Fibroblast of mammary gland (primary cell): ENCODE data around the gene PNPO.

Source experiments
- DNase-seq: peaks from one replicate; pipeline ENCODE4 v3.0.0-alpha.2; 2010; ENCODE audit warnings: low read depth
- H3K4me3 ChIP-seq: 2 replicates; pipeline ENCODE4 v1.5.1; 2011; ENCODE audit warnings: low read depth, mild to moderate bottlenecking, low read length, moderate library complexity; ENCODE audit not compliant: control insufficient read depth
- TF ChIP-seq, protein P1 (sequence below): conservative IDR thresholded peaks from 2 replicates; pipeline ENCODE4 v1.5.1; 2011; ENCODE audit warnings: low read depth, low read length, inconsistent platforms; ENCODE audit not compliant: control insufficient read depth, insufficient read depth

Gene PNPO

DNA sequence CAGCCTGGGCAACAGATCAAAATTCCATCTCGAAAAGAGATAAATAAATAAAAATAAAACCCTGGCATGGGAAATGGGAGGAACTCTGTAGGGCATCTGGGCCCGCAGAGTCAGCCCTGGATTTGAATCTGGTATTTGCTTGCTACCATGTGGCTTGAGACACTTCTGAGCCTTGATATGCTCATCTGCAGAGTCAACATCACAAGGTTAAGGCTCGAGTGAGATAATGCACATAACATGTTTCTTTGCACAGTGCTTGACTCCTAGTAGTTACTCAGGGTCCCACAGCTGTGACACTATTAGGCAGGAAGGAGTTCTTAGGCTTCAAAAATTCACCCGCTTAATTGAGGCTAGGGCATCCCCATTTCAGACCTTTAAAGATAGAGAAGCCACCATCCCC lies 50.8 kb downstream of the PNPO start:
- DNase-seq = no peak
- TF ChIP-seq, protein P1, sequence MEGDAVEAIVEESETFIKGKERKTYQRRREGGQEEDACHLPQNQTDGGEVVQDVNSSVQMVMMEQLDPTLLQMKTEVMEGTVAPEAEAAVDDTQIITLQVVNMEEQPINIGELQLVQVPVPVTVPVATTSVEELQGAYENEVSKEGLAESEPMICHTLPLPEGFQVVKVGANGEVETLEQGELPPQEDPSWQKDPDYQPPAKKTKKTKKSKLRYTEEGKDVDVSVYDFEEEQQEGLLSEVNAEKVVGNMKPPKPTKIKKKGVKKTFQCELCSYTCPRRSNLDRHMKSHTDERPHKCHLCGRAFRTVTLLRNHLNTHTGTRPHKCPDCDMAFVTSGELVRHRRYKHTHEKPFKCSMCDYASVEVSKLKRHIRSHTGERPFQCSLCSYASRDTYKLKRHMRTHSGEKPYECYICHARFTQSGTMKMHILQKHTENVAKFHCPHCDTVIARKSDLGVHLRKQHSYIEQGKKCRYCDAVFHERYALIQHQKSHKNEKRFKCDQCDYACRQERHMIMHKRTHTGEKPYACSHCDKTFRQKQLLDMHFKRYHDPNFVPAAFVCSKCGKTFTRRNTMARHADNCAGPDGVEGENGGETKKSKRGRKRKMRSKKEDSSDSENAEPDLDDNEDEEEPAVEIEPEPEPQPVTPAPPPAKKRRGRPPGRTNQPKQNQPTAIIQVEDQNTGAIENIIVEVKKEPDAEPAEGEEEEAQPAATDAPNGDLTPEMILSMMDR = no peak
- H3K4me3 ChIP-seq = no peak overlapping the region

DNA sequence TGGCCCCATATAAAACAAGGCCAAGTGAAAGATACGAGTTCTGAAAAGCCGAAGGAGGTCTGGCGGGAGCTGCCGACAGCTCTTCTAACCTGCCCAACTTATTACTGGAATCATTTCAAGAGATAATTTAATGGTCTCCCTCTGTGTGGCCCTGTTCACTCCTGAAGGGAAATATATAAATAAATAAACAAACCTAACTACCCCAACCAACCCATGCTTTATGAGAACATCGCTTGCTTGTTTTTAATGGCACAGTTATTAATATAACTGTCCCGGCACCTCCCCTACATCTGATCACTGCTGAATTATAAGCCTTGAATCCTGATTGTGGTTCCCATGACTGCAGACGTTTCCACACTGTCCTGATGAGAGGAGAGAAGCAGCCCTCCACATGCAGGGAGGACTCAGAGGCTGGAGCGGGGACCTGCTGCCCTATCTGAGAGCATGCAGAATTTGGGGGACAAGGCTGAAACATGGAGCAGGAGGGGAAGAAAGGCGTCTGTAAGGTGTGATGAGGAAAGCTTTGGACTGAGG lies 51.7 kb downstream of the PNPO start:
- TF ChIP-seq, protein P1 = no peak
- DNase-seq = no peak
- no peak overlapping the region for H3K4me3 ChIP-seq

DNA sequence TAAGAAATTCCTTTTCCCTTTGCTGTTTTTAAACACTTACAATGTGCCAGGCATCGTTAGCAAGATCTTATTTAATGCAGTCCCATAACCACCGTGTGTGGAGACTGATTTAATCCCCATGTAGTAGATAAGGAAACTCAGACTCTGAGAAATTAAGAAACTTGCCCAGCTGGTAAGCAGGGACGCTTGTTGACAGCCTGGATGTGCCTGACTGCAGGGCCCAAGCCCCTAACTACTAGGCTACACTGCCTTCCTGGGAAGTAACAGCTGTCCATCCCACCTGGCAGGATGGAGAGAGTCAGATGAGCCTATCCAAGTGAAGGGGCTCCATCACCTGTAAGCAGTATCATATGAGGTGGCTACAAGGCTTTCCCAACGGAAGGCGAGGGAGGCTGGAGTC lies 52.6 kb downstream of the PNPO start:
- TF ChIP-seq, protein P1 = no peak
- H3K4me3 ChIP-seq = no peak overlapping the region
- DNase-seq = no peak

DNA sequence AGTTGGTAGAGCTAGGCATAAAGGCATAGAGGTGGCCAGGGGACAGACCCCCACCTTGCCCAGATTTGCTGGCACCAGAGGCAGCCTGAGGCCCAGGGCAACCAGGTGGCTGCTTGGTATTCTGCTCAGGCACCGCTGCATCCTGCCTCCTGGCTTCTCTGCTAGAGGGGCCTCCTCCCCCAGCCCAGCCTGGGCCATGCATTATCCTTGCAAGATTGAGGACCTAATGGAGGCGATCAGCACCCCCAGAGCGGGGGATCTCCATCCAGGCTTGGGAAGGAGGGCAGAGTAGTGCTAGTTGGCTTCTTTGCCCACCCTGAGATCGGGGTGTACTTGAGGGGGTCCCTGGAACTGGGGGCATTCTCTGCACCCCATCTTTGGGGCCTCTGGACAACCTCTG lies 53.4 kb downstream of the PNPO start:
- no peak for DNase-seq
- H3K4me3 ChIP-seq = no peak overlapping the region
- TF ChIP-seq, protein P1 = no peak

DNA sequence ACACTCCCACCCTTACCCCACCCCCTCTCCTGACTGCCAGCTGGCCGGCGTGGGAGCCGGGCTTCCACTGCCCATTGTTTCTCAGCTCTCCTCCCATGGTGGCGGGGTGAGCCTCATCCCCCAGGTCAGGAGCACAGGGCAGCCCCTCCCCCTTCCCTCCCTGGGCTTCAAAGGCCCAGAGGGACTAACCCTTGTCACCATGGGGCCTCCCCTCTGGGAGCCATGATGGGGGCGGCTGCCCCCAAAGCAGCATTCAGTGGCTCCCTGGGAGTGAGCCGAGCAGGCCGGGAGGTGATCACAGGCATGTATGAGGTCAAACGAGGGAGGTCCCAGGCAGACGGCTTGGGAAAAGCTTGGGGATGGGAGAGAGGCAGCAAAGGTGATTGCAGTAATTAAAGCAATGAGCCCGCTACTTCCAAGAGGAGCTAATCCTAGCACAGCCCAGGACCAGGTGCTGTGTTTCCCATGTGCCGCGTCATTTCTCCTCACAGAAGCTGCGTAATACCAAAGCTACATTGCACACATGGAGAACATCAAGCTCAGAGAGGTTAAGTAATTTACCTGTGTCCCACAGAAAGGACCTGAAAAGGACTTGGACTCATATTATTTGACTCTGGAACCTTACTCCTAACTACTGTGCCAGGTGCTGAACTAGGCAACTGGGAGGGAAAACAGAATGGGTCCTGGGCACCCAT lies 54.0 kb downstream of the PNPO start:
- DNase-seq = no peak
- TF ChIP-seq, protein P1 = no peak
- no peak overlapping the region for H3K4me3 ChIP-seq

DNA sequence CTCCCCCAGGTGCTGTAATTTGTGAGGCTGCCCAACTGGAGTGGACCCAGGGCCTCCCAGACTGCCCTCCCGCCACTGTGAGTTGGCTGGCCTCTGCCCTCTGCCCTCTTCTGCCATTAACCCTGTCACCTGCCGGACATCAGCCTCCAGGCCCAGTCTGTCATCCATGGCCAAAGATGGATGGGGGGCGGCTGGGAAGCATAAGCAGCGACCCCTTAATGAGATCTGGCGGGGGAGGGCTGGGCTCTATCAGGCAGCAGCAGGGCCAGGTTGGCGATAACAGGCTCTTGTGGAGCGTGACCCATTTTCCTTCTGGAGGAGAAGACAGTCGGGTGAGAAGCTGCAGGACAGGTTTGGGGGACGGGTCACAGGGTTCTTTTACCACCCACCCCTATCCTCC lies 54.8 kb downstream of the PNPO start:
- H3K4me3 ChIP-seq = no peak overlapping the region
- DNase-seq = no peak
- TF ChIP-seq, protein P1 = no peak
